Measurements from ENCODE around the gene EEF1A2.

EEF1A2 gene

GRCh38 chr20:63452821-63453523, 45.9 kb downstream of the EEF1A2 start:
- DNase-seq (ENCODE audit: low read depth in 2 of 2): no peak

GRCh38 chr20:63452341-63452740, 46.5 kb downstream of the EEF1A2 start:
- DNase-seq (ENCODE audit: low read depth in 2 of 2): no peak

GRCh38 chr20:63451821-63452220, 47.1 kb downstream of the EEF1A2 start:
- no peak for DNase-seq (ENCODE audit: low read depth in 2 of 2)

DNA sequence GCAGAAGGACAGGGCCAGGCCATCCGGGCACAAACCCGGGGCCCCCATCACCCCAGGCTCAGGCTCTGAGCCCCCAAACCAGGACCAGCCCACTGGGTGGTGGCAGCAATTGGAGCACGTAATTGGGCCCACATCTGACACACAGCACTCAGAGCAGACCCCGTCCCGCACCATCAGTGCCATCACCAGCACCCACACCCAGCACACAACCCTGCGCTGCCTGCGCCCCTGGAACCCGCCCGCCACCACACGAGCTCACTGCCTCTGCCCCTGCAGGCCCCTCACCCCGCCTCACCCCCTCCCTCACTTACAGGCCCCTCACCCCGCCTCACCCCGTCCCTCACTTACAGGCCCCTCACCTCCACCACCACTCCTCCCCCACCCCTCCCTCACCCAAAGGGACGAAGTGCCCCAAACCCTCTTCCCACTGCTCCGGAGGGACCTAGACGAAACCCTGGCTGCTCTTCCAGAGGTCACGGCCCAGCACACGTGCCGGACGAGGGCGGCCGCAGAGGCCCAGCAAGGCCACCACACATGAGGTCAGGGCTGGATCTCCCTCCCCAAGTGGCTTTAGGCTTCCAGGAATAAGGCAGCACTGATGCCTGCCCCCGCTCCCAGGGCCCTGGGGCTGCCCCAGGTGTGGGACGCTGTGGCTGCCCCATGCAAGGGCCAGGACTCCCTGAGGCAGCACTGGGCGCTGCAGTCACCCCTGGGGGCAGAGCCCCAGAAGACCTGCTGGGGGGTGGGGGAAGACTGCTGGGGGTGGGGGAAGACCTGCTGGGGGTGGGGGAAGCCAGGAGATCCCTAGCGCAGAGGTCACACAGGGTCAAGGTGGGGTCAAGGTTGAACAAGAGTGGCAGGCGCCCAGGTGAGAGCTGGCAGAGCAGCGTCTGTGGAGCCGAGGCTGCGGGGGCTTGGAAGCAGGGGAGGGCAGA, 48.8 kb downstream of the EEF1A2 start:
- DNase-seq (ENCODE audit: low read depth in 2 of 2): no peak

DNA sequence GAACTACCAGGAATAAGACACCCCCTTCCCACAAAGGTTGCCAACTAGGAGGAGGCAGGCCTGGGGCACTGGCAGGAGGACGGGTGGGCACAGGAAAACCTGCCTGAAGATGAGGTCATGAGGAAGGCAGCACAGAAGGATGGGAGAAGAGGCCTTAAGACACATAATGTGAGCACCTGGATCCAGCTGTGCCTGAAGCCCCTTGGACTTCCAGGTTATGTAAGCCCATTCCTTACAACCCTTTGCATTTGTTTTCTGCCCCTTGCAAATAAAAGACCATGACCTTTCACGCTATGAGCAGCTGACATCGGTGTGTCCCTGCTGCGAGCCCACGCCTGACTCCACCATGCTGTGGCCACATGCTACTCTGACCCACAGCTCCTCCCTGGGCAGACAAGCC, 49.9 kb downstream of the EEF1A2 start:
- DNase-seq (ENCODE audit: low read depth in 2 of 2): no peak

DNA sequence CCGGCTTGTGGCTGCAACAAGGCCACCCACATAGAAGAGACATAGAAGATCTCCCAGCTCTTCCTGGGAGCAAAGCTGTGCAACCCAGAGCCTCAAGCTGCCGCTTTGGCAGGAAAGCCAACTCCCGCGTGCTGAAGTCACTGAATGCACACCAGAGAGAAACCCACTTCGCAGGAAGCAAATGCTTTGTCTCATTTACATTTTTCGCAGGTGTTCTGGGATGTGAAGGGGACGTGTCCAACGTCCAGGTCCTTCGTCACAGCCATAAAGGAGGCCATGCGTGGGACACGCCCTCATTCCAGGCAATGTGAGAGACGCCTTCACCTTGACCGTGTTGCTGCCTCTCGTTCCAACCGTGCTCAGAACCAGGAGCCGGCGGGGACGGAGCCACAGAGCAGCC, 50.9 kb downstream of the EEF1A2 start:
- DNase-seq (ENCODE audit: low read depth in 2 of 2): no peak

GRCh38 chr20:63447320-63447719, 51.6 kb downstream of the EEF1A2 start:
- no peak for DNase-seq (ENCODE audit: low read depth in 2 of 2)

DNA sequence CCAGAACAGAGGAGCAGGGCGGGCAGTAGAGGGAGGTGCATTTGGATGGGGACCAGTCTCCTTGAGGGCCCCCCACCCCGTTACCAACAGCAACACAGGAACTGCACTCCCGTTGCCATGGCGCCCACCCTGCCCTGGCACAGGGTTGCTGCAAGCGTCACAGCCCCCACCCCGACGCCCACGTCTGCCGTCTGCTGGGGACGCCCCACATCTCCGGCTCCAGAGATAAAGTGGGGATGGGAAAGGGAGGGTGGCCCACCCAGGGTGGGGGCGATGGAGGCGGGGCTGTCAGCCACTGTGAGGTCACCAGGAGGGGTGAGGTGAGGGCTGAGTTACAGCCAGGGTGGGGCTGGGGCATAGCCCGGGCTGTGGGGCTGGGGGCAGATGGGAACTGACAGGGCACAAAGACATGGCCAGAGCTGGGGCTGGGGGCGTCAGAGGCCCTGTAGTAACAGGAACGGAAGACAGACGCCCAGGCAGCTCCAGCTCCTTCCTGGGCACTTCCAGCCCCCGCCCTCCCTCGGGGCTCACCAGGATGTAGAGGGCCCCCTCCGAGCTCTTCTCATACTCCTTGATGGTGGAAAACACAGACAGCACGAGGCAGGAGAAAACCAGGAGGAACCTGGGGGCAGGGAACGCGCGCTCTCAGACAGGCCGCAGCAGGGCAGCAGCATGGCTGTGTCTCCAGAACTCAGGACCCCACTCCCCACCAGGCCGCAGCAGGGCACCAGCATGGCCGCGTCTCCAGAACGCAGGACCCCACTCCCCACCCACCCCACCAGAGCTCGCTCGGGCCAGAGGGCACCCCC, 52.5 kb downstream of the EEF1A2 start:
- DNase-seq (ENCODE audit: low read depth in 2 of 2): no peak

- no peak for DNase-seq (ENCODE audit: low read depth in 2 of 2)
Observed at GRCh38 chr20:63445075-63445734, 53.7 kb downstream of the EEF1A2 start.

GRCh38 chr20:63444548-63444947, 54.3 kb downstream of the EEF1A2 start:
- DNase-seq (ENCODE audit: low read depth in 2 of 2): no peak

GRCh38 chr20:63443606-63444395, 55.1 kb downstream of the EEF1A2 start:
- DNase-seq (ENCODE audit: low read depth in 2 of 2): no peak

DNA sequence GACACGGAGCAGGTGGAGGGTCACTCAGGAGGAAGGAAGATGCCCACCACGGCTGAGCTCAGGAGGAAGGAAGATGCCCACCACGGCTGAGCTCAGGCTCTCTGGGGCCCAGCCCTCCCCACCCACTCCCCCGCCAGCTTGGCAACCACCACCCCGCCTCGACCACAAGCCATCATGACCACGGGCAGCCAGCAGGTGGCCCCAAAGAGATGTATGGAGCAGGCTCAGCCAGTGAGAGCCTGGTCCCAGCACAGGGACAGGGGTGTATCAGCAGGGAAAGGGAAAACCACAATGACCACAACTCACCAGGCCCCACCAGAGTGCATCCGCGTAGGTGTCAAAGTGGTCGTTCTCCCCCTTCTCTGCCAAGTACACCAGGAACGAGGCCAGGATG, 56.8 kb downstream of the EEF1A2 start:
- DNase-seq (ENCODE audit: low read depth in 2 of 2): no peak

DNA sequence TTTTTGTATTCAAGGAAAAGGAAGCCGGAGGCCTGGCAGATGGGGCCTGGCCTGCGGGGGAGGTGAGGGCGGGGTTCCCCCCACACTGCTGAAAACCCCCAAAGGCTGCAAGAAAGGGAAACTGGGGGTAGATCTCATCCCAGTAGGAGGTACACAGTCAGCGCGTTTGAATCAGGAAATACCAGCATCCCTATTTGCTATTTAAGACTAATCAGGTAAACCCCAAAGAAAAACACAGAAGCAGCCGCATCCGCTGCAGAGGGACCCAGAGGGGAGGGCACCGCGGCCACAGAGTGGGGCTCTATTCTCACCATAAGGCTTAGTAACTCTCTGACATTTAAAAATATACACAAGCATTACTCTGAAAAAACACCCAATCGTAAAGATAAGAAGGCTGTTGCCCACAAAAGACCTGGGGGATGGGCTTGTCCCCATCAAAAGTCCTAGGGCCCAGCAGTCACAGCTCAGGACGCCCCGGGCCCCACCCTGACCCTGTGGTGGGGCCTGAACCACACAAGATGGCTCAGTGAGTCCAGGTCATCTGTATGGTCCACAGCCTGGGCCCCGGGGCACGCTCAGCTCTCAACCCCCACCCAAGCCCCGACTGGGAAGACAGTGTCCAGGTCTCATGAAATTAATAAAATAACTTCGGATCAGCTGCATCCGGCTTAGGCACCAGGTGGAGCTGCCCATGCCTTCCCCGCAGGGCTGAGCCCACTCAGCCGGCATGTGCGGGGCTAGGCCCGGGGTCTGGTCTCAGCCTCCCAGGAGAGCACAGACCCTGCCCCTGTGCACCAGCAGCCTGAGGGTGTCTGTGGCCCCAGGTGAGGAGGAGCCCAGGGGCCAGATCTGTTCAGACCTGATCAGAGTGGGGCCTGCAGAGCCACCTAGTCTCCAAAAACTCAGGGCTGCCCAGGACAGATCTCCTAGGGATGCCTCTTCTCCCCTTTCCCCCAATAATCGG, 57.5 kb downstream of the EEF1A2 start:
- DNase-seq (ENCODE audit: low read depth in 2 of 2): no peak

DNA sequence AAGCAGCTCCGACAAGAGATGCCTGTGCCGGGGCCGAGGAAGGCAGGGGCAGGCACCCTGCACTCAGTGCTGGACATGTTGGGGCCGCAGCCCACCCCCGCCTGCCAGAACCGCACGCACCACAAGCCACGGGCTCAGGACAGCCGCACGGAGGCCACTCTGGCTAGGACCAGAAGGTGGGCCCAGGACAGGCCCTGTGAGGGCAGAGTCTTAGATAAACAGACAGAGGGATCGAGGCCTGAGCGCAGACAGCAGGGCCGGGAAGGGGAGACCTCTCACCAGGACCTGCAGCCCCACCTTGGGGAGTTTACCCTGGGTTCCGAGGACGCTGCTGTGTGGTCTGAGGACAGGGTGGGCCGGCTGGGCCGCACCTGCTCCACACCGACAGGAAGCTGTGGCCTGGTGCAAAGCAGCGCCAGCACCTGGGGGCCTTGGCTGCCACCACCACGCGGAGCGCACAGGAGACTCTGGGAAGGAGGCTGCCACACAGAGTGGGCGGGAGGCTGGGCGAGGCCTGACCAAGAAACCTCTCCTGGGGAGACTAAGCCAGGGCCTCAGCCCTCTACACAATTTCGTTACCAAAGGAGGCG, 58.4 kb downstream of the EEF1A2 start:
- DNase-seq (ENCODE audit: low read depth in 2 of 2): no peak

- no peak for DNase-seq (ENCODE audit: low read depth in 2 of 2)
Observed at GRCh38 chr20:63439866-63440265, 59.0 kb downstream of the EEF1A2 start.

DNA sequence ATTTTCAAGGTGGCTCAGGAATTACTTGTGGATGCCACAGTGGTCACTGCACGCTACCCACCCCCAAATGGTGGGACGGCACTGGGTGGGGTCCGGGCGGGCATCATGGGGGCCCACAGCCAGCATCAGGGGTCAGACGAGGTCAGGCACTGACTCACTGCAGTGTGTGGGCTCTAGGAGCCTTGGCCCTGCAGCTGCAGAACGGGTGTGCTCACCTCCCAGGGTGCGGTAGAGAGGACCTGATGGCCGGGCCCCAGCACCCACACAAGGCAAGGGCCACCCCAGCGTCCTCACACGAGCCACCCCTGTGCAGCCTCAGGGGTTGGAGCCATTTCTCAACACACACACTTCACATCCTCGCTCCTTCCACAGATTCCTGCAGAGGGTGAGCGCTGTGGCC, 60.8 kb downstream of the EEF1A2 start:
- DNase-seq (ENCODE audit: low read depth in 2 of 2): no peak
